ENCODE data around the gene RNF220. TPM values are rescaled to one million over a fixed set of nuclear protein-coding genes. Genes with fewer than 3 reads are reported as not detected.

RNF220 gene
- total and polyA plus RNA-seq, 2 of the 4 experiments (the other 2 are of a cell fraction): 71.8 to 77.1 TPM

DNA sequence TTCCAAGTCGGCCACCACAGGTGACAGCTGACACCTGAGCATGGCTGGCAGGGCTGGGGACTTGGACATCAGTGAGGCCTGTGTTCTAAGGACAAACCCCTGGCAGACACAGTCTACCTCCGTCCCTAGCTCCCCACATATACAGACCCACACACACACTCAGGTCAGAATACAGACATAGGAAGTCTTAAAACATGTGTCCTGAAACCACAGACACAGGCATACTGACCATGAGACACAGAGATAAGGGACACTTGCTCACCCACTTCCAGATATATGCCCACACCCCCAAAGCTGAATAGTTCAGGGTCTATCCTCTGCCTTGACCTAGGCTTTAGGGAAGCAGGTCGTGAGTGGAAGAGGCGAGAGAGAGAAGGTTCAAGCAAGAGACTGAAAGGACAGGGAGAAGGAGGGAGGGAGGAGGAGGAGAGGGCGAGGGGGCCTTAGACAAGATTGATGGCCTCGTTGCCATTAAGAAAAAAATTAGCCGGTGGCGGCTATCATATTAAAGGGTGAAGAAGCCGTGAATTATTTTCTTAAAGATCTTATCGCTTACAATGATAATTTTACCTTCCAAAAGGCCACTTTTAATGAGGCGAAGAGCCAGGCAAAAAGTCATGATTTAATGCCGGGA, 219.3 kb downstream of the RNF220 start:
- POLR2A ChIA-PET (ENCODE audit: unreplicated experiment): no interaction called here
- BruUV-seq (replicated peaks): no TSS peak
- Histone ChIP-seq H2AK9ac (replicated peaks; ENCODE audit: low read depth, low read length, poor library complexity) (no peak overlapping the region), H3K4me2 (ENCODE audit: low read depth, low read length) (no peak overlapping the region), H3K23ac (ENCODE audit: low read depth, low read length) (no peak overlapping the region), H3K56ac (ENCODE audit: extremely low read depth, insufficient read depth, low read length) (no peak overlapping the region), H2AFZ (replicated peaks; ENCODE audit: low read length, poor library complexity) (no peak overlapping the region), H3K9me3 (ENCODE audit: control insufficient read depth, insufficient read depth, low read length) (no peaks in the 10 kb centered on the region), H3K14ac (replicated peaks; ENCODE audit: low read depth, low read length) (no peak overlapping the region), H2BK20ac (ENCODE audit: low read depth, low read length) (no peak overlapping the region), H2BK120ac (ENCODE audit: low read depth, low read length) (no peak overlapping the region; the same call in 1 of the 2 replicates), H2BK15ac (ENCODE audit: low read depth, low read length) (no peak overlapping the region), H3K9ac (ENCODE audit: low read depth, low read length) (no peak overlapping the region), H4K8ac (ENCODE audit: low read depth in 2 of 2, low read length in 2 of 2) (no peak overlapping the region), H3K27ac (ENCODE audit: insufficient read depth, low read length) (no peak overlapping the region), H4K91ac (ENCODE audit: insufficient read depth, low read depth, low read length) (no peak overlapping the region), H4K20me1 (ENCODE audit: insufficient read depth, low read length) (peaks cover 7% of the 10 kb centered on the region; the same call in 1 of the 2 replicates), H3K4me1 (ENCODE audit: control insufficient read depth, insufficient read depth, low read length) (peaks cover 11% of the 10 kb centered on the region), H3K36me3 (ENCODE audit: control insufficient read depth, insufficient read depth, low read length) (no peaks in the 10 kb centered on the region), H2BK5ac (ENCODE audit: low read depth, low read length, poor library complexity, severe bottlenecking) (no peak overlapping the region), H3K27me3 (ENCODE audit: control insufficient read depth, insufficient read depth, low read length) (no peaks in the 10 kb centered on the region; the same call in 1 of the 2 replicates), H3K9me1 (ENCODE audit: insufficient read depth, low read length) (peaks cover 24% of the 10 kb centered on the region), H3K4ac (ENCODE audit: low read depth, low read length) (no peak overlapping the region), H4K5ac (ENCODE audit: low read depth, low read length) (no peak overlapping the region), H3K18ac (ENCODE audit: low read depth, low read length) (no peak overlapping the region), H2AK5ac (ENCODE audit: low read depth, low read length) (no peak overlapping the region), H3K79me1 (ENCODE audit: low read depth in 1 of 2, low read length in 2 of 2) (no peaks in the 10 kb centered on the region), H3K4me3 (ENCODE audit: insufficient read depth, low read depth, low read length) (no peak overlapping the region)
- no peak for DNase-seq
- in situ Hi-C loops (cut with MboI; ENCODE audit: low sequenced_read_pairs) (no loop called here), dilution Hi-C loops (cut with HindIII; ENCODE audit: low sequenced_read_pairs, unreplicated experiment) (no loop called here), intact Hi-C loops (cut with micrococcal nuclease) (no loop called here)
- WGBS, 2 experiments (ENCODE audit: extremely low coverage in 2 of 2, insufficient read length in 1 of 2): 80% methylated on average over 1 of the region's 12 CpGs; no CpG with 5 or more reads in 1 of the 2 experiments
- ATAC-seq (ENCODE audit: low read depth): no peak
- CTCF ChIA-PET: interaction anchor here (1.6 kb wide), 1 partner anchor 28 kb away, joined by 6 read pairs; no protein-coding TSS in a partner anchor
- no peak for TF ChIP-seq BHLHE40 (IDR thresholded peaks at IDR 0.05; ENCODE audit: low read depth, low read length)
- no peak for TF ChIP-seq NFE2L2 (IDR thresholded peaks at IDR 0.05; ENCODE audit: low read depth, low read length)
- no peak for TF ChIP-seq CHD1 (IDR thresholded peaks at IDR 0.05; ENCODE audit: low read depth, low read length)
- TF ChIP-seq, protein P1, sequence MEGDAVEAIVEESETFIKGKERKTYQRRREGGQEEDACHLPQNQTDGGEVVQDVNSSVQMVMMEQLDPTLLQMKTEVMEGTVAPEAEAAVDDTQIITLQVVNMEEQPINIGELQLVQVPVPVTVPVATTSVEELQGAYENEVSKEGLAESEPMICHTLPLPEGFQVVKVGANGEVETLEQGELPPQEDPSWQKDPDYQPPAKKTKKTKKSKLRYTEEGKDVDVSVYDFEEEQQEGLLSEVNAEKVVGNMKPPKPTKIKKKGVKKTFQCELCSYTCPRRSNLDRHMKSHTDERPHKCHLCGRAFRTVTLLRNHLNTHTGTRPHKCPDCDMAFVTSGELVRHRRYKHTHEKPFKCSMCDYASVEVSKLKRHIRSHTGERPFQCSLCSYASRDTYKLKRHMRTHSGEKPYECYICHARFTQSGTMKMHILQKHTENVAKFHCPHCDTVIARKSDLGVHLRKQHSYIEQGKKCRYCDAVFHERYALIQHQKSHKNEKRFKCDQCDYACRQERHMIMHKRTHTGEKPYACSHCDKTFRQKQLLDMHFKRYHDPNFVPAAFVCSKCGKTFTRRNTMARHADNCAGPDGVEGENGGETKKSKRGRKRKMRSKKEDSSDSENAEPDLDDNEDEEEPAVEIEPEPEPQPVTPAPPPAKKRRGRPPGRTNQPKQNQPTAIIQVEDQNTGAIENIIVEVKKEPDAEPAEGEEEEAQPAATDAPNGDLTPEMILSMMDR (conservative IDR thresholded peaks at IDR 0.05; ENCODE audit: low read depth, low read length): no peak
- no peak for TF ChIP-seq CEBPB (IDR thresholded peaks at IDR 0.05; ENCODE audit: low read depth, low read length)
- TF ChIP-seq RCOR1 (IDR thresholded peaks at IDR 0.05; ENCODE audit: insufficient replicate concordance, low read length): no peak
- TF ChIP-seq MAZ (IDR thresholded peaks at IDR 0.05; ENCODE audit: borderline replicate concordance, low read depth, low read length): no peak
- no peak for TF ChIP-seq RFX5 (IDR thresholded peaks at IDR 0.05; ENCODE audit: low read depth, low read length)
